ENCODE results near the gene GULP1.

Gene GULP1

DNA sequence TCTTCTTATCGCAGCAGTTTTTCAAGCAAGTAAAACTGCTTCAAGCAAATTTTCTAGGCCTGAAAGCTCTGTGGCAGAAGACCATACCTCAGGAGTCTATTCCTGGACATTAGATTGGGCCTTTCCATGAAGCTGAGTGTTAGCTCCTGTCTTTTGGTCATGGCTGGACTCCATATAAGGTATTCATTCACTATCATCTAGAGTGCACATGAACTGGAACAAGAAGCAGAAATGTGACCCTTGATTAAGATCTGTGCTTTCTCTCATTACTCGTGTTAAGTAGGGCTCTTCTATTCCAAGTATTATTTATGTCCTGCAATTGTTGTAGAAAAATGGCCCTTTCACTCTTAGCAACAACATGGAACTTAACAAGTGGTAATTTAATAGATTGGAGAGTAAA is 5.9 kb upstream of the GULP1 start:
- no peak overlapping the region for H3K4me3 ChIP-seq (ENCODE audit: low read depth, low read length)
- no peak for TF ChIP-seq CTCF (IDR thresholded peaks at IDR 0.05; ENCODE audit: low read depth, low read length, missing control alignments)
- in situ Hi-C loops (cut with HindIII; ENCODE audit: low sequenced_read_pairs) = no loop called here
- DNase-seq (ENCODE audit: low read depth) = no peak

DNA sequence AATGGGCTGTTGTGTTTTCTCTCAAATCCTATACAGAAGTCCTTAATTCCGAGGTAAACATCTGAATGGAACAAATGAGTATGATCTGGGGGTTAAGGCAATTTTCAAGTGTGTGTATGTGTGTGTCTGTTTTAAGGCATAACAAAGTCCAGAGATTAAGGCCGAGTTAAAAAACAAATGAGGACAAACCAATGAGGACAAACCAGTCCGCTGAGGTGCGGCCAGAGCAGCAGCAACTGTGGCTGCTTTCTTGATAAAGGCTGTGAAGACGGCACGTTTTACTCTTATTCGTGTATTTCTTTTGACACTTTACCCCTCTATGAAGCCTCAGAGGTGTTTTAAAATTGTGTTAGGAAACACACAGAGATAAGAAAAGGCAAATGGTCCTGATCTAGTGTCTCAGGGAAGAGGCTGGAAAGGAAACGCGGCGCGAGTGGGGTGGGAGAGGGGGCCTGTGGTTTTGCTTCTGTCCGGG is 495 bp upstream of the GULP1 start:
- peak; percentile 8 for DNase-seq (ENCODE audit: low read depth)
- no peak for TF ChIP-seq CTCF (IDR thresholded peaks at IDR 0.05; ENCODE audit: low read depth, low read length, missing control alignments)
- H3K4me3 ChIP-seq (ENCODE audit: low read depth, low read length) = peak overlapping the region; percentile 81
- in situ Hi-C loops (cut with HindIII; ENCODE audit: low sequenced_read_pairs) = no loop called here

- in situ Hi-C loops (cut with HindIII; ENCODE audit: low sequenced_read_pairs) = no loop called here
- peak overlapping the region; percentile 81 for H3K4me3 ChIP-seq (ENCODE audit: low read depth, low read length)
- DNase-seq (ENCODE audit: low read depth) = peak; percentile 73
- no peak for TF ChIP-seq CTCF (IDR thresholded peaks at IDR 0.05; ENCODE audit: low read depth, low read length, missing control alignments)
These were observed 920 bp downstream of the GULP1 start for GRCh38 chr2:188292348-188293239.

DNA sequence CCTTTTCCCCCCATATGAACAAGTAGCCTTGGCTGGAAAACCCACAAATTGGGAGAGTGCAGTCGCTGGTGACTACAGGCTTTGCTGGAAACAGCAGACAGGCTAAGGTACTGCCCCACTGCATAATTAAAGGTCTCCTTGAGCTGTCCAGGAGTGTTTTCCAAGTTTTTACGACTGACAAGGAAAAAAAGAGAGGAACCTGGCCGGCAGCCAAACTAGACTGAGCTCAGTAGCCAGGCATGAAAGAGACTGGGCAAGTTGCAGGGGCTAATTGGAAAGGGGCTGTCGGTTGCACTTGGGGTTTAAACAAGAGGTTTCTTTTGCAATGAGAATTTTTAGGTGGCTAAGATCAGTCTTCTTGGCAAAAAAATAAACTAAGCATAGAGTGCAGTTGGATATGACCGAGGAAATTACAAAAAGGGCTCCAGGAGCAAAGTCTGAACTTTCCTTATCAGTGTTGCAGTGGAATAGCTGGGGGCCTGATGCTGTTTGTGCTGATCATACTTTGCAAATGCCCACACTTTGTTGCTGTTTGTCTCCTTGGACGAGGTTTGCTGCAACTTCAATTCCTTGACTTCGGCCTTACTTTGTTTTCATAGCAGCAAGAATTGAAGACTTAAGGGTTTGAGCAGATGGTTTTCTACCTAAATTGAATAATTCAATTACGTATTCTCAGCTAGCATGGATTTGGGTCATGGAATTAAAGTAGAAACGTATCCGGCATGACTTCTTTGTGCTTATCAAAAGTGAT is 2.1 kb downstream of the GULP1 start:
- no peak for TF ChIP-seq CTCF (IDR thresholded peaks at IDR 0.05; ENCODE audit: low read depth, low read length, missing control alignments)
- peak; percentile 78 for DNase-seq (ENCODE audit: low read depth)
- peak overlapping the region; percentile 81 for H3K4me3 ChIP-seq (ENCODE audit: low read depth, low read length)
- in situ Hi-C loops (cut with HindIII; ENCODE audit: low sequenced_read_pairs) = no loop called here

DNA sequence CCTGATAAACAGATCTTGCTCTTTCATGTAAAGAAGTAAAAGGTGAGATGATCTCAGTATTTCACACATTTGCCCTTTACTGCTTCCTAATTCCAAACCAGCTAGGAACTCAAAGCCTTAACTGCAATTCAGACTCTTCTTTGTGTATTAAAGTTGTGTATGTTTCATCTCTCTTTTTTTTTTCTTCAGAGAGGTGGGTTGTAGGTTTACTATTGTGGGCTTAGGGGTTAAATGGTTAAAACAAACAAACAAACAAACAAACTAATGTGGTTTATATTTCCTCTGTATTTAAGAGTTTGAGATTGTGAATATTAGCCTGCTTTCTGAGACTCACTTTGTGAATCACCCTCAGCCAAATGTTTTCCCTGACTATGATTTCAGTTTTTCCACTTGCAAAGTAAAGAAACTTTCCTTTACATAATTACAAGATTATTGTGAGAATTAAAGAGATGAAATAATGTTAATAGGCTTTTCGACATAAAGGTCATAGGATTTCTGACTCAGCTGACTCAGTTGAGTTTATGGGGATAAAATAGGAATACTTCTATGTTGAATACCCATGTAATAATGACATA is 2.8 kb downstream of the GULP1 start:
- no peak for DNase-seq (ENCODE audit: low read depth)
- H3K4me3 ChIP-seq (ENCODE audit: low read depth, low read length) = peak overlapping the region; percentile 81
- no peak for TF ChIP-seq CTCF (IDR thresholded peaks at IDR 0.05; ENCODE audit: low read depth, low read length, missing control alignments)
- in situ Hi-C loops (cut with HindIII; ENCODE audit: low sequenced_read_pairs) = no loop called here

GRCh38 chr2:188295067-188295685 is 3.5 kb downstream of the GULP1 start:
- TF ChIP-seq CTCF (IDR thresholded peaks at IDR 0.05; ENCODE audit: low read depth, low read length, missing control alignments) = no peak
- in situ Hi-C loops (cut with HindIII; ENCODE audit: low sequenced_read_pairs) = no loop called here
- DNase-seq (ENCODE audit: low read depth) = no peak
- H3K4me3 ChIP-seq (ENCODE audit: low read depth, low read length) = peak overlapping the region; percentile 81

Measured in astrocyte of the cerebellum (primary cell).